Thyroid gland (tissue), 4 donors: ENCODE results near the gene AFF2. TPM values are rescaled to one million over a fixed set of nuclear protein-coding genes. Genes with fewer than 3 reads are reported as not detected.

Experiments
- DNase-seq, 2 donors: peaks; one replicate each; pipeline ENCODE4 v3.0.0-alpha.2; 2019
- H3K27ac ChIP-seq, 3 donors: fragments of 200-600 bp; sonication (generic); 1 replicate in 2 of 3; 2 replicates in 1 of 3; pipeline ENCODE4 v1.5.1; 2016 to 2019; ENCODE audit warnings: mild to moderate bottlenecking in 1 of 3, moderate library complexity in 1 of 3
- H3K27me3 ChIP-seq: fragments of 200-600 bp; sonication (generic); one replicate; pipeline ENCODE4 v1.5.1; 2019
- H3K36me3 ChIP-seq, 2 donors: fragments of 200-600 bp; sonication (generic); one replicate each; pipeline ENCODE4 v1.5.1; 2016 to 2019
- H3K4me1 ChIP-seq, 2 donors: fragments of 200-600 bp; sonication (generic); one replicate each; pipeline ENCODE4 v1.5.1; 2017 to 2019
- H3K4me3 ChIP-seq, 3 donors: fragments of 200-600 bp; sonication (generic); replicated peaks in 1 of 3; 1 replicate in 2 of 3; 2 replicates in 1 of 3; pipeline ENCODE4 v1.5.1; 2016; ENCODE audit warnings: mild to moderate bottlenecking in 1 of 3
- H3K9me3 ChIP-seq: fragments of 200-600 bp; sonication (generic); one replicate; pipeline ENCODE4 v1.5.1; 2017
- POLR2A ChIP-seq, 2 donors: fragments of 450-650 bp; IDR thresholded peaks; one replicate each; pipeline ENCODE4 v1.6.1; 2017; ENCODE audit warnings: antibody characterized with exemption in 2 of 2, mild to moderate bottlenecking in 2 of 2, moderate library complexity in 1 of 2
- WGBS, 2 donors: methylation state at CpG; one replicate each; pipeline ENCODE4 v1.1.5; 2017; 5-methylcytosine and 5-hydroxymethylcytosine counted together
- intact Hi-C: fragments of 100-400 bp; cut with DNase I; formaldehyde crosslinking; loops from one replicate; pipeline ENCODE4 v1.15.1; 2023
- total RNA-seq, 4 donors: library from RNA; depleted of rRNA; stranded (reverse); fragments of >200 nt; gene quantifications; one replicate each; pipeline ENCODE4 v1.2.3, GENCODE V29; 2016
- TF ChIP-seq, protein P1 (sequence below), 6 experiments: fragments of 200-600 bp in 3 of 6; fragments of 450-650 bp in 3 of 6; sonication (generic) in 3 of 6; IDR thresholded peaks; one replicate each; pipeline ENCODE4 v1.5.1; 2016 to 2019; ENCODE audit warnings: antibody characterized with exemption in 6 of 6, mild to moderate bottlenecking in 2 of 6, inconsistent platforms in 1 of 6, moderate library complexity in 1 of 6

AFF2 gene
- total RNA-seq, 4 donors from 2014 or later: 3.7 to 6.5 (median 4.4) TPM

DNA sequence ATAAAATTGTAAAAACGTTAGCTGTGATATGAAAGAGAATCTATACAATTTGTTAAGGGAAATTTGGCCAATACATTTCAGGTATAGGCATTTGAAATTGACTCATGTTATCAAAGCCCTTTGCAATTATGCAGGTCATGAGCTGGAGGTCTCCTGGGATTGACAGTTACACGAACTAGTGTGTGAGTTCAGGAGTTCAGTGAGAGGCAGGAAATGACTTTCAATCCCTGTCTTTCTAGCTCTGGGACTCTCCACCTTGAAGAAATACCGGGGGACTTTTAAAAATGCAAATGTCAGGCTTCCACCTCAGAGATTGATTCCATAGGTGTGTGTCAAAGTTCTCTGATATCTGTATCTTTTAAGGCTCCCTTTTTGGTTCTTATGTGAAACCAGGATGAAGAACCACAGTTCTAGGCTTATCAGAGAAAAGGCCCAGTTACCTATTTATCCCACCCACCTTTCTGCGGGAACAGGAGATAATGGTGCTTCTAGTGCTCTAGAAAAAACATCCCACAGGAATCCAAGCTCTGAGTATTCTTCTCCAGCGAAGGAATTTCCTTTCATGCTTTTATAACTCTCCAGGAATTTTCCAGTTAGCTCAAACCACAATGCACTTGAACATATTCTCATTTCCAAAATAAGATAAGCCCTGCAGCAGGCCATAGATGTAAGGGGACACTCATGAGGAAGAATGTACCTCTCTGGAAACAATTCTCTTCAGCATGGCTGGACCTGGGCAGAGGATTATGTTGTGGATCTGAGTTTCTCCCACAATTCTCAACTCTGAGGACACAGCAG is 503.6 kb downstream of the AFF2 start:
- no peak overlapping the region for H3K4me3 ChIP-seq
- no peak for DNase-seq
- H3K27me3 ChIP-seq: no peaks in the 10 kb centered on the region
- WGBS, 2 donors: 58 to 59% methylated on average over 5 of the region's 5 CpGs
- intact Hi-C loops: no loop called here
- H3K36me3 ChIP-seq: no peaks in the 10 kb centered on the region
- no peak overlapping the region for H3K27ac ChIP-seq
- no peaks in the 10 kb centered on the region for H3K9me3 ChIP-seq
- TF ChIP-seq, protein P1, sequence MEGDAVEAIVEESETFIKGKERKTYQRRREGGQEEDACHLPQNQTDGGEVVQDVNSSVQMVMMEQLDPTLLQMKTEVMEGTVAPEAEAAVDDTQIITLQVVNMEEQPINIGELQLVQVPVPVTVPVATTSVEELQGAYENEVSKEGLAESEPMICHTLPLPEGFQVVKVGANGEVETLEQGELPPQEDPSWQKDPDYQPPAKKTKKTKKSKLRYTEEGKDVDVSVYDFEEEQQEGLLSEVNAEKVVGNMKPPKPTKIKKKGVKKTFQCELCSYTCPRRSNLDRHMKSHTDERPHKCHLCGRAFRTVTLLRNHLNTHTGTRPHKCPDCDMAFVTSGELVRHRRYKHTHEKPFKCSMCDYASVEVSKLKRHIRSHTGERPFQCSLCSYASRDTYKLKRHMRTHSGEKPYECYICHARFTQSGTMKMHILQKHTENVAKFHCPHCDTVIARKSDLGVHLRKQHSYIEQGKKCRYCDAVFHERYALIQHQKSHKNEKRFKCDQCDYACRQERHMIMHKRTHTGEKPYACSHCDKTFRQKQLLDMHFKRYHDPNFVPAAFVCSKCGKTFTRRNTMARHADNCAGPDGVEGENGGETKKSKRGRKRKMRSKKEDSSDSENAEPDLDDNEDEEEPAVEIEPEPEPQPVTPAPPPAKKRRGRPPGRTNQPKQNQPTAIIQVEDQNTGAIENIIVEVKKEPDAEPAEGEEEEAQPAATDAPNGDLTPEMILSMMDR (IDR thresholded peaks at IDR 0.05): no peak
- no peak for TF ChIP-seq POLR2A (IDR thresholded peaks at IDR 0.05)
- no peaks in the 10 kb centered on the region for H3K4me1 ChIP-seq

DNA sequence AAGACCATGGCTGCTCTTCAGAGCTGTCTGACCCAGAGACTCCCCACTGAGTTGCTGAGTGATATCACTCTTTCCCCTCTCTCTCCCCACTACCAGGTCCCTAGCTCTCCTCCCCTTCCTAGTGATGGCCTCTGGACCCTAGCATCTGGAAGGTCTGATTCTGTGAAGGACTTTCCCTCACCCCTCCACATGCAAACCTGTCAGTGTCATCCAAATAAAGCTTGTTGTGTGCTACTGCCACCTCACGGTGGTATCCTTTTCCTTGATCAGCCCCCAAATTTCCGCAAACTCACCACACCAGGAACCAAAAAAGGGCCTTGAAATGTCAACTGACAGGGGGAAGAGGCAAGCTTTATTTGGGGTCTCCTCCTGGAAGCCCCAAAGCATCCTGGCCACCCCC is 504.5 kb downstream of the AFF2 start:
- intact Hi-C loops: no loop called here
- Histone ChIP-seq H3K4me3 (no peak overlapping the region), H3K27me3 (no peaks in the 10 kb centered on the region), H3K4me1 (no peaks in the 10 kb centered on the region), H3K36me3 (no peaks in the 10 kb centered on the region), H3K27ac (no peak overlapping the region), H3K9me3 (no peaks in the 10 kb centered on the region)
- 95 to 97% methylated on average over 2 of the region's 2 CpGs for WGBS, 2 donors
- no peak for DNase-seq
- TF ChIP-seq POLR2A (IDR thresholded peaks at IDR 0.05): no peak
- TF ChIP-seq, protein P1 (IDR thresholded peaks at IDR 0.05): no peak

DNA sequence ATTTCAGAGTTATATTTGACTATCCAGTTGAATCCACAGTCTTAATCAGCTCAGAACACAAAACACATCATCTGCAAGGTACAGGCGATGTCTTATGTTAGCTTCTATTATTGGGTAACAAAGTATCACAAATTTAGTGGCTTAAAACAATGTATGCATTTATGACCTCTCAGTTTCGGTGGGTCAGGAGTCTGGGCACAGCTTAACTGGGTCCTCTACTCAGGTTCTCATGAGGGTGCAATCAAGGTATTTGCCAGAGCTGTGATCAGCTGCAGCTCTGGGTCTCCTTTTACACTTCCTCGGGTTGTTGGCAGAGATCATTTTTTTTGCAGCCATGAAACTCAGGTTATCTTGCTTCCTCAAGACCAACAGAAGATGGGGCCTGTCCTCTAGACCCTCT is 505.8 kb downstream of the AFF2 start:
- Histone ChIP-seq H3K4me1 (no peaks in the 10 kb centered on the region), H3K9me3 (no peaks in the 10 kb centered on the region), H3K27me3 (no peaks in the 10 kb centered on the region), H3K4me3 (no peak overlapping the region), H3K36me3 (no peaks in the 10 kb centered on the region), H3K27ac (no peak overlapping the region)
- 88 to 94% methylated on average over 3 of the region's 3 CpGs for WGBS, 2 donors
- intact Hi-C loops: no loop called here
- no peak for TF ChIP-seq POLR2A (IDR thresholded peaks at IDR 0.05)
- TF ChIP-seq, protein P1 (IDR thresholded peaks at IDR 0.05): no peak
- DNase-seq: no peak

DNA sequence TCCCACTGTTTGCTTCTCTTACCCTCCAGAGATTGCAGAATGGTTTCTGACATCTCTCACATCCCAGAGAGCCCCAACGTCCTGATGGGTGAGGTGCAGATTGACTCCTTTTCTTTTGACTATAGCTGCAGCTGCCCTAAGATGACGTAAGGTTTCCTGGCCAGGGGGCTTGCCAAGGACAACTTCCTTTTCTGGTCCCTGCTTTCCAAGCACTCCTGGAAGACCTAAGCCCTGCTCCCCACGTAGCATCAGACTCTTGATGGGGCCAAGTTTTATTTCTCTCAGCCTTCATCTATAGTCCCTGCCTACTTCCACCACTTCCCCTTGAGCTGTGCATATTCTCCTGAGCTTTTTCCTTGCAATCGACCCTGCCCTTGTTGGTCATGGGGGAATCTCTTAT is 507.0 kb downstream of the AFF2 start:
- no peaks in the 10 kb centered on the region for H3K36me3 ChIP-seq
- no peak for DNase-seq
- no peak overlapping the region for H3K4me3 ChIP-seq
- no peaks in the 10 kb centered on the region for H3K4me1 ChIP-seq
- H3K27me3 ChIP-seq: no peaks in the 10 kb centered on the region
- WGBS, 2 donors: 66 to 71% methylated on average over 4 of the region's 4 CpGs
- intact Hi-C loops: no loop called here
- H3K9me3 ChIP-seq: no peaks in the 10 kb centered on the region
- TF ChIP-seq, protein P1 (IDR thresholded peaks at IDR 0.05): no peak
- no peak for TF ChIP-seq POLR2A (IDR thresholded peaks at IDR 0.05)
- H3K27ac ChIP-seq: no peak overlapping the region

DNA sequence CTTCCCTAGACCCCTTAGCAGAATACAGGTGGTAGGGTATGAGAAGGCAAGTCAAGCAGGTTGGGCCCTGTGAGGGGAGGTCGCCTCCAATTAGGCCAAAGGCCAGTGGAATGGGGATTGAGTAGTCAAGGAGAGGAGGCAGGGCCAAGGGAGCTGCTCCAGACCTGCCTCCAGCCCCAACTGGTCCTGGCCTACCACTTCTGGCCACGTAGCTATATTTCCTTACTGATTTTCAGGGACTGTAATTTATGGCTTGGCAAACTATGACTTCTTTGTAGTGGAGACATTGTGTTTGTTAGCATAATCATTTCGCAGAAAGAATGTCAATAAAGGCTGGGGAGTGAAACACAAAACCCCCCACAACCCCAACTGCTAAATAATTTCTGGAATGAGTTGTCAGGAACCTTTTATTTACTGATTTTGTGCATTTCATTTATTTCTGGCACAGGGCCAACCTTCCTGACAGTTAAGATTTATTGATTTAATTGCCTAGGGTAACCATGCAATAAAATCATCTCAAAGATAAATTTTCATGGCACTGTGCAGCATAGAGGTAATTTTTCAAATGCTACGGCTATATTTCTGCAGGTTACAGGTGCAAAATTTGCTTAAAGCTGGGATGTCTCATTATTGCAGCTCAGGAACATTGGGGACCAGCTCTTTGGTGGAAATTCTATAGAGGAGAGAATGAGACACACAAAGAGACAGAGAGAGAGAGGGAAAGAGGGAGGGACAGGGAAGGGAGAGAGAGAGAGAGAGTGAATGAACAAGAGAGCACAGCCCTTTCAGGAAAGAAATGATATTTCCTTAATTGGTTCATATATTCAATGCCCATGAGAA is 509.8 kb downstream of the AFF2 start:
- WGBS, 2 donors: 79 to 88% methylated on average over 4 of the region's 4 CpGs
- no peak overlapping the region for H3K4me3 ChIP-seq
- TF ChIP-seq, protein P1 (IDR thresholded peaks at IDR 0.05): no peak
- no peak for TF ChIP-seq POLR2A (IDR thresholded peaks at IDR 0.05)
- H3K9me3 ChIP-seq: no peaks in the 10 kb centered on the region
- DNase-seq: no peak
- no peaks in the 10 kb centered on the region for H3K36me3 ChIP-seq
- intact Hi-C loops: no loop called here
- peaks cover 4 to 9% of the 10 kb centered on the region in 2 donors for H3K4me1 ChIP-seq
- no peaks in the 10 kb centered on the region for H3K27me3 ChIP-seq
- no peak overlapping the region for H3K27ac ChIP-seq
